H1 (cell line): ENCODE results near the gene TMEM134. TPM values are rescaled to one million over a fixed set of nuclear protein-coding genes. Genes with fewer than 3 reads are reported as not detected.

Experiments
- EP300 ChIP-seq, 2 experiments: IDR thresholded peaks; 1 replicate in 1 of 2; 2 replicates in 1 of 2; pipeline ENCODE4 v1.6.1; 2011 to 2012; ENCODE audit warnings: low read depth in 2 of 2, low read length in 2 of 2, mild to moderate bottlenecking in 2 of 2, borderline replicate concordance in 1 of 2, inconsistent platforms in 1 of 2, moderate library complexity in 1 of 2
- RNF2 ChIP-seq: fragments of 200-900, 300-1000 bp; sonication (generic); IDR thresholded peaks from 2 replicates; pipeline ENCODE4 v1.7.1; 2016; ENCODE audit warnings: borderline replicate concordance, low read depth, mild to moderate bottlenecking, antibody characterized with exemption, low read length; ENCODE audit not compliant: poor library complexity, severe bottlenecking; ENCODE audit errors: missing control alignments
- RXRA ChIP-seq: IDR thresholded peaks from 2 replicates; pipeline ENCODE4 v1.6.1; 2011; ENCODE audit warnings: low read depth, mild to moderate bottlenecking, low read length, moderate library complexity; ENCODE audit not compliant: insufficient read depth
- SIRT6 ChIP-seq: IDR thresholded peaks from one replicate; pipeline ENCODE4 v1.7.1; 2012; ENCODE audit warnings: low read length, inconsistent platforms
- SP2 ChIP-seq: IDR thresholded peaks from 2 replicates; pipeline ENCODE4 v1.6.1; 2012; ENCODE audit warnings: mild to moderate bottlenecking, low read length, inconsistent platforms
- polyA plus RNA-seq, 7 experiments: library from polyadenylated mRNA; depleted of rRNA in 3 of 7; stranded (reverse) in 5 of 7; unstranded in 2 of 7; fragments of >200 nt in 5 of 7; fragments of 200-250 nt in 2 of 7; gene quantifications; 1 replicate in 5 of 7; 2 replicates in 1 of 7; 4 replicates in 1 of 7; pipeline versions ENCODE4 v1.2.1 to v1.2.3, GENCODE V29; 2011 to 2013; ENCODE audit warnings: missing spikeins in 2 of 7, mixed read lengths in 2 of 7
- total RNA-seq: library from RNA; stranded (reverse); fragmentation: NEBNext Ultra II Directional; extraction: Animal tissue kit (Norgen Biotek cat#: 25700); gene quantifications from 2 replicates; pipeline ENCODE4 v1.2.1, GENCODE V29; 2021
- TF ChIP-seq, protein P1 (sequence below): fragments of 300-600 bp; sonication (generic); IDR thresholded peaks from 2 replicates; pipeline ENCODE4 v1.7.1; 2012; ENCODE audit warnings: low read length, moderate library complexity, mild to moderate bottlenecking, inconsistent platforms; ENCODE audit not compliant: insufficient replicate concordance

Gene TMEM134
- total and polyA plus RNA-seq, 2 of the 8 experiments (the other 6 are each of a cell fraction or from before 2014, with no cell fraction given), result 32.4 to 229 TPM

DNA sequence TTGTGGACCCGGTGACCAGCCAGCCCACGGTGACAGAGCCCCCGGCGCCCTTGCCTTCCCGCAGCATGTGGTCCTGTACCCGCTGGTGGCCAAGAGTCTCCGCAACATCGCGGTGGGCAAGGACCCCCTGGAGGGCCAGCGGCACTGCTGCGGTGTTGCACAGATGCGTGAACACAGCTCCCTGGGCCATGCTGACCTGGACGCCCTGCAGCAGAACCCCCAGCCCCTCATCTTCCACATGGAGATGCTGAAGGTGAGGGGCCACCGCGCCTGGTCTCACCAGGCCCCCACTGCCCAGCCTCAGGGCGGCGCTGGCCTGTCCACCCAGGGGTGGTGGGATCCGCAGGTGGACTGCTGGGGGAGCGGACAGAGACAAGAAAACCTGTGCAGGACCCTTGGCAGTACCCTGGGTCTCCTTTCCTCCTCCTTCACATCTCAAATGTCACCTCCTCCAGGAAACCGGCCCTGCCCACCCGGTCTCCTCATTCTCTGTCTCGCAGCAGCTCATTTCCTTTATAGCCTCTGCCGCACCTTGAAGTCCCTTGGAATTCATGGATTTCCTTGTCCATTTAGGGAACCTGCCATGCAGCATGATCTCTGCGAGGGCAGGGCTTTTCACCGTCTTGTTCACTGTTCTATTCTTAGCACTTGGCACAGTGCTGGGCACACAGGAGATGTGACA lies 20.3 kb upstream of the TMEM134 start (continued):
- TF ChIP-seq, protein P1, sequence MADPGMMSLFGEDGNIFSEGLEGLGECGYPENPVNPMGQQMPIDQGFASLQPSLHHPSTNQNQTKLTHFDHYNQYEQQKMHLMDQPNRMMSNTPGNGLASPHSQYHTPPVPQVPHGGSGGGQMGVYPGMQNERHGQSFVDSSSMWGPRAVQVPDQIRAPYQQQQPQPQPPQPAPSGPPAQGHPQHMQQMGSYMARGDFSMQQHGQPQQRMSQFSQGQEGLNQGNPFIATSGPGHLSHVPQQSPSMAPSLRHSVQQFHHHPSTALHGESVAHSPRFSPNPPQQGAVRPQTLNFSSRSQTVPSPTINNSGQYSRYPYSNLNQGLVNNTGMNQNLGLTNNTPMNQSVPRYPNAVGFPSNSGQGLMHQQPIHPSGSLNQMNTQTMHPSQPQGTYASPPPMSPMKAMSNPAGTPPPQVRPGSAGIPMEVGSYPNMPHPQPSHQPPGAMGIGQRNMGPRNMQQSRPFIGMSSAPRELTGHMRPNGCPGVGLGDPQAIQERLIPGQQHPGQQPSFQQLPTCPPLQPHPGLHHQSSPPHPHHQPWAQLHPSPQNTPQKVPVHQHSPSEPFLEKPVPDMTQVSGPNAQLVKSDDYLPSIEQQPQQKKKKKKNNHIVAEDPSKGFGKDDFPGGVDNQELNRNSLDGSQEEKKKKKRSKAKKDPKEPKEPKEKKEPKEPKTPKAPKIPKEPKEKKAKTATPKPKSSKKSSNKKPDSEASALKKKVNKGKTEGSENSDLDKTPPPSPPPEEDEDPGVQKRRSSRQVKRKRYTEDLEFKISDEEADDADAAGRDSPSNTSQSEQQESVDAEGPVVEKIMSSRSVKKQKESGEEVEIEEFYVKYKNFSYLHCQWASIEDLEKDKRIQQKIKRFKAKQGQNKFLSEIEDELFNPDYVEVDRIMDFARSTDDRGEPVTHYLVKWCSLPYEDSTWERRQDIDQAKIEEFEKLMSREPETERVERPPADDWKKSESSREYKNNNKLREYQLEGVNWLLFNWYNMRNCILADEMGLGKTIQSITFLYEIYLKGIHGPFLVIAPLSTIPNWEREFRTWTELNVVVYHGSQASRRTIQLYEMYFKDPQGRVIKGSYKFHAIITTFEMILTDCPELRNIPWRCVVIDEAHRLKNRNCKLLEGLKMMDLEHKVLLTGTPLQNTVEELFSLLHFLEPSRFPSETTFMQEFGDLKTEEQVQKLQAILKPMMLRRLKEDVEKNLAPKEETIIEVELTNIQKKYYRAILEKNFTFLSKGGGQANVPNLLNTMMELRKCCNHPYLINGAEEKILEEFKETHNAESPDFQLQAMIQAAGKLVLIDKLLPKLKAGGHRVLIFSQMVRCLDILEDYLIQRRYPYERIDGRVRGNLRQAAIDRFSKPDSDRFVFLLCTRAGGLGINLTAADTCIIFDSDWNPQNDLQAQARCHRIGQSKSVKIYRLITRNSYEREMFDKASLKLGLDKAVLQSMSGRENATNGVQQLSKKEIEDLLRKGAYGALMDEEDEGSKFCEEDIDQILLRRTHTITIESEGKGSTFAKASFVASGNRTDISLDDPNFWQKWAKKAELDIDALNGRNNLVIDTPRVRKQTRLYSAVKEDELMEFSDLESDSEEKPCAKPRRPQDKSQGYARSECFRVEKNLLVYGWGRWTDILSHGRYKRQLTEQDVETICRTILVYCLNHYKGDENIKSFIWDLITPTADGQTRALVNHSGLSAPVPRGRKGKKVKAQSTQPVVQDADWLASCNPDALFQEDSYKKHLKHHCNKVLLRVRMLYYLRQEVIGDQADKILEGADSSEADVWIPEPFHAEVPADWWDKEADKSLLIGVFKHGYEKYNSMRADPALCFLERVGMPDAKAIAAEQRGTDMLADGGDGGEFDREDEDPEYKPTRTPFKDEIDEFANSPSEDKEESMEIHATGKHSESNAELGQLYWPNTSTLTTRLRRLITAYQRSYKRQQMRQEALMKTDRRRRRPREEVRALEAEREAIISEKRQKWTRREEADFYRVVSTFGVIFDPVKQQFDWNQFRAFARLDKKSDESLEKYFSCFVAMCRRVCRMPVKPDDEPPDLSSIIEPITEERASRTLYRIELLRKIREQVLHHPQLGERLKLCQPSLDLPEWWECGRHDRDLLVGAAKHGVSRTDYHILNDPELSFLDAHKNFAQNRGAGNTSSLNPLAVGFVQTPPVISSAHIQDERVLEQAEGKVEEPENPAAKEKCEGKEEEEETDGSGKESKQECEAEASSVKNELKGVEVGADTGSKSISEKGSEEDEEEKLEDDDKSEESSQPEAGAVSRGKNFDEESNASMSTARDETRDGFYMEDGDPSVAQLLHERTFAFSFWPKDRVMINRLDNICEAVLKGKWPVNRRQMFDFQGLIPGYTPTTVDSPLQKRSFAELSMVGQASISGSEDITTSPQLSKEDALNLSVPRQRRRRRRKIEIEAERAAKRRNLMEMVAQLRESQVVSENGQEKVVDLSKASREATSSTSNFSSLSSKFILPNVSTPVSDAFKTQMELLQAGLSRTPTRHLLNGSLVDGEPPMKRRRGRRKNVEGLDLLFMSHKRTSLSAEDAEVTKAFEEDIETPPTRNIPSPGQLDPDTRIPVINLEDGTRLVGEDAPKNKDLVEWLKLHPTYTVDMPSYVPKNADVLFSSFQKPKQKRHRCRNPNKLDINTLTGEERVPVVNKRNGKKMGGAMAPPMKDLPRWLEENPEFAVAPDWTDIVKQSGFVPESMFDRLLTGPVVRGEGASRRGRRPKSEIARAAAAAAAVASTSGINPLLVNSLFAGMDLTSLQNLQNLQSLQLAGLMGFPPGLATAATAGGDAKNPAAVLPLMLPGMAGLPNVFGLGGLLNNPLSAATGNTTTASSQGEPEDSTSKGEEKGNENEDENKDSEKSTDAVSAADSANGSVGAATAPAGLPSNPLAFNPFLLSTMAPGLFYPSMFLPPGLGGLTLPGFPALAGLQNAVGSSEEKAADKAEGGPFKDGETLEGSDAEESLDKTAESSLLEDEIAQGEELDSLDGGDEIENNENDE, result no peak
- no peak for TF ChIP-seq RNF2
- TF ChIP-seq SIRT6, result no peak
- TF ChIP-seq RXRA, result no peak
- no peak for TF ChIP-seq EP300 (IDR thresholded peaks at IDR 0.05; ENCODE audit: borderline replicate concordance in 1 of 2, low read depth in 2 of 2, low read length in 2 of 2)
- TF ChIP-seq SP2, result no peak
